Fibroblast of the aortic adventitia (primary cell): ENCODE measurements around the gene MLYCD. TPM values are rescaled to one million over a fixed set of nuclear protein-coding genes. Genes with fewer than 3 reads are reported as not detected.
"Not testable (repeated sequence)": the region's sequence is repeated elsewhere in the genome, so short reads cannot be mapped to it uniquely, and the experiment has no call there.

ENCODE experiments used
- DNase-seq: peaks from one replicate; pipeline ENCODE4 v3.0.0-alpha.2; 2010; ENCODE audit warnings: low read depth
- H3K4me3 ChIP-seq: 2 replicates; pipeline ENCODE4 v1.5.1; 2011; ENCODE audit warnings: low read depth, mild to moderate bottlenecking, control low read depth, low read length, moderate library complexity
- CTCF ChIP-seq: IDR thresholded peaks from 2 replicates; pipeline ENCODE4 v1.5.1; 2011; ENCODE audit warnings: mild to moderate bottlenecking, low read length, control low read depth, inconsistent platforms; ENCODE audit not compliant: insufficient read depth
- total RNA-seq: library from RNA; depleted of rRNA; stranded (reverse); fragments of >200 nt; gene quantifications from 2 replicates; pipeline ENCODE4 v1.2.3, GENCODE V29; 2012; ENCODE audit warnings: low replicate concordance

Gene MLYCD
- total RNA-seq, 1 donor = 3.3 TPM

- no peak for TF ChIP-seq CTCF
- H3K4me3 ChIP-seq = no peak overlapping the region
- DNase-seq = no peak
These were observed 46.7 kb downstream of the MLYCD start for GRCh38 chr16:83945587-83945986.

- DNase-seq = no peak
- TF ChIP-seq CTCF = no peak
- H3K4me3 ChIP-seq = no peak overlapping the region
These were observed 47.4 kb downstream of the MLYCD start for GRCh38 chr16:83946154-83946780.

- no peak for DNase-seq
- no peak for TF ChIP-seq CTCF
- H3K4me3 ChIP-seq = no peak overlapping the region
These were observed 48.1 kb downstream of the MLYCD start for GRCh38 chr16:83946781-83947566.

GRCh38 chr16:83947642-83948234, 48.8 kb downstream of the MLYCD start:
- DNase-seq = no peak
- no peak for TF ChIP-seq CTCF

GRCh38 chr16:83948914-83949723, 50.2 kb downstream of the MLYCD start:
- DNase-seq = no peak
- no peak overlapping the region for H3K4me3 ChIP-seq
- TF ChIP-seq CTCF = no peak

More at GRCh38 chr16:83947642-83948234, 48.8 kb downstream of the MLYCD start:
- H3K4me3 ChIP-seq = no peak overlapping the region

GRCh38 chr16:83949724-83950001, 50.7 kb downstream of the MLYCD start:
- no peak overlapping the region for H3K4me3 ChIP-seq
- no peak for TF ChIP-seq CTCF
- DNase-seq = no peak

- H3K4me3 ChIP-seq, DNase-seq: not testable (repeated sequence)
These were observed 52.0 kb downstream of the MLYCD start for GRCh38 chr16:83950862-83951399.
